GM21786 (cell line): ENCODE results near the gene RPN2.

Experiments used
- ATAC-seq: cut with Tn5 transposase; IDR thresholded peaks from one replicate; pipeline ENCODE4 v1.9.1; 2021; ENCODE audit not compliant: unreplicated experiment

The RPN2 gene

GRCh38 chr20:37209661-37210314 lies 30.7 kb downstream of the RPN2 start:
- ATAC-seq = no peak

- no peak for ATAC-seq
Measured at GRCh38 chr20:37218441-37218840, 39.3 kb downstream of the RPN2 start.

- ATAC-seq = no peak
Measured at GRCh38 chr20:37218976-37219375, 39.8 kb downstream of the RPN2 start.

- ATAC-seq = no peak
Measured at GRCh38 chr20:37219751-37220668, 40.9 kb downstream of the RPN2 start.

GRCh38 chr20:37220731-37221130 lies 41.6 kb downstream of the RPN2 start:
- ATAC-seq = no peak

- ATAC-seq = no peak
Measured at GRCh38 chr20:37222086-37222485, 43.0 kb downstream of the RPN2 start.

GRCh38 chr20:37223053-37223452 lies 43.9 kb downstream of the RPN2 start:
- no peak for ATAC-seq

GRCh38 chr20:37225146-37225545 lies 46.0 kb downstream of the RPN2 start:
- ATAC-seq = no peak

GRCh38 chr20:37226889-37227288 lies 47.8 kb downstream of the RPN2 start:
- ATAC-seq = no peak

GRCh38 chr20:37228082-37228481 lies 49.0 kb downstream of the RPN2 start:
- ATAC-seq = no peak

- ATAC-seq = no peak
Measured at GRCh38 chr20:37228656-37229055, 49.5 kb downstream of the RPN2 start.

GRCh38 chr20:37229357-37229756 lies 50.2 kb downstream of the RPN2 start:
- no peak for ATAC-seq

GRCh38 chr20:37230200-37230599 lies 51.1 kb downstream of the RPN2 start:
- ATAC-seq = no peak

GRCh38 chr20:37231947-37232630 lies 53.0 kb downstream of the RPN2 start:
- ATAC-seq = no peak

- no peak for ATAC-seq
Measured at GRCh38 chr20:37233548-37234253, 54.6 kb downstream of the RPN2 start.

- ATAC-seq = no peak
Measured at GRCh38 chr20:37234254-37234581, 55.1 kb downstream of the RPN2 start.

- ATAC-seq = no peak
Measured at GRCh38 chr20:37235065-37235464, 55.9 kb downstream of the RPN2 start.

- ATAC-seq = no peak
Measured at GRCh38 chr20:37236462-37236861, 57.3 kb downstream of the RPN2 start.

- ATAC-seq = no peak
Measured at GRCh38 chr20:37237656-37238055, 58.5 kb downstream of the RPN2 start.

GRCh38 chr20:37238426-37238825 lies 59.3 kb downstream of the RPN2 start:
- ATAC-seq = no peak

- no peak for ATAC-seq
Measured at GRCh38 chr20:37238935-37239451, 59.9 kb downstream of the RPN2 start.
